Activated CD4-positive, alpha-beta T cell treated with anti-CD3 and anti-CD28 coated beads for 4 hours (primary cell): ENCODE data around the gene RACK1.
"Not testable (repeated sequence)": the region's sequence is repeated elsewhere in the genome, so short reads cannot be mapped to it uniquely, and the experiment has no call there.

Source experiments
- DNase-seq, 2 donors: peaks; one replicate each; pipeline ENCODE4 v3.0.0-alpha.2; 2020

The RACK1 gene

DNA sequence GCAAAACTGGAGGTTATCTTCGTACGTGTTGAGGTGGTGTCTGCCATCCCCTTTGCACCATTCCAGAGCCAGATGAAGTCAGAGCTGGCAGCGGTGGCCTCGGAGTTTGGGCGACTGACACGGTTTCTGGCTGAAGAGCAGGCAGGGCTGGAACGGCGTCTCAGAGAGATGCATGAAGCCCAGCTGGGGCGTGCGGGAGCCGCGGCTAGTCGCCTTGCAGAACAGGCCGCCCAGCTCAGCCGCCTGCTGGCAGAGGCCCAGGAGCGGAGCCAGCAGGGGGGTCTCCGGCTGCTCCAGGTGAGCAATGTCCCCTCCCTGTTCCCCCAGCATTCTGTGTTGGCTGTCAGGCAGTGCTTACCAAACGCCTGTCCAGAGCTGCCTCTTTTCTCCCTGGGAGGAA is 11.1 kb downstream of the RACK1 start:
- no peak for DNase-seq

DNA sequence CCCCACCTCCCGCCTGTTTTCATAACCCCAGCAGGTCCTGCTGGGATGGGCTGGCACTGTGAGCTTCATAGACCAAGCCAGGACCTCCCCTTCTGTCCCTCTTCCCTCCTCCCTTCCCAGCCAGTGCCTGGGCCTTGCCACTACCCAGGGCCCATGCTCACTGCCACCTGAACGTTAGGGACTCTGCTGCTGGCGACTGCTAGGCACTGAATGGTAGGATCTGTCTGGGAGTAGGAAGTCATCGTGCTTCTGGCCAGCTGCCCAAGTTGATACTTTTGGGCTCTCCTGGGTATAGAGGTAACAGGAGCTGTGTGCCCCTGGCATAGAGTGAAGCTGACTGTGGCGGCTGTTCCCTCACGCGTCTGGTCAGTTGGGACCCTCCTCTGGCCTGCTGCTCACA is 12.3 kb downstream of the RACK1 start:
- DNase-seq = no peak

DNA sequence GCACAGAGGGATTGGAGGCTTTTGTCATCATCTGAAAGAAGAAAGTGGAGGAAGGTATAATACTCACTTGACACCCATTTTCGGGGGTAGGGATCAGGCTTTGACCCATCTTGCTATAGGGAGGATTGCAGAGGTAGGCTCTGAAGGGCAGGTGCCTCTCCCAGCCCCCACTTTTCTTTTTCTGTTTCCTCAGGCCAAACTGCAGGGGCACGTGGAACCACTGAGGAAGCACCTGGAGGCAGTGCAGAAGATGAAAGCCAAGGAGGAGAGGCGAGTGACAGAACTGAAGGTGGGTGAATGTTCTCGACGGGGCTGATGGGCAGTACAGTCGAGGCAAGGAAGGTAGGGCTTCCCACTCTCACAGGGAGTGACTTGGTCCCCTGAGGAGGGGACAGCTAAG is 13.2 kb downstream of the RACK1 start:
- no peak for DNase-seq

DNA sequence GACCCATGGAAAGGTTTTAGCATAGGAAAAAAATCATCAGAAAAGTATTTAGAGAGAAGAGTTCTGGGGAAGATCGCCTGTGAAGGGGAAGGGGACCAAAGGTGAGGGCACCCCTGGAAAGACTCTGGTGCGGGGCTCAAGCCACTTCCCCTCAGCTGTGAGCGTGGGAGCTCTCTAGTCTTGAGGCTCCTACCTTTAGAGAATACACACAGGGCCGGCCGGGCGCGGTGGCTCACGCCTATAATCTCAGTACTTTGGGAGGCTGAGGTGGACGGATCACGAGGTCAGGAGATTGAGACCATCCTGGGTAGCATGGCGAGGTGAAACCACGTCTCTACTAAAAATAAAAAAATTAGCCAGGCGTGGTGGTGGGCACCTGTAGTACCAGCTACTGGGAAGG is 13.7 kb downstream of the RACK1 start:
- DNase-seq = no peak

DNA sequence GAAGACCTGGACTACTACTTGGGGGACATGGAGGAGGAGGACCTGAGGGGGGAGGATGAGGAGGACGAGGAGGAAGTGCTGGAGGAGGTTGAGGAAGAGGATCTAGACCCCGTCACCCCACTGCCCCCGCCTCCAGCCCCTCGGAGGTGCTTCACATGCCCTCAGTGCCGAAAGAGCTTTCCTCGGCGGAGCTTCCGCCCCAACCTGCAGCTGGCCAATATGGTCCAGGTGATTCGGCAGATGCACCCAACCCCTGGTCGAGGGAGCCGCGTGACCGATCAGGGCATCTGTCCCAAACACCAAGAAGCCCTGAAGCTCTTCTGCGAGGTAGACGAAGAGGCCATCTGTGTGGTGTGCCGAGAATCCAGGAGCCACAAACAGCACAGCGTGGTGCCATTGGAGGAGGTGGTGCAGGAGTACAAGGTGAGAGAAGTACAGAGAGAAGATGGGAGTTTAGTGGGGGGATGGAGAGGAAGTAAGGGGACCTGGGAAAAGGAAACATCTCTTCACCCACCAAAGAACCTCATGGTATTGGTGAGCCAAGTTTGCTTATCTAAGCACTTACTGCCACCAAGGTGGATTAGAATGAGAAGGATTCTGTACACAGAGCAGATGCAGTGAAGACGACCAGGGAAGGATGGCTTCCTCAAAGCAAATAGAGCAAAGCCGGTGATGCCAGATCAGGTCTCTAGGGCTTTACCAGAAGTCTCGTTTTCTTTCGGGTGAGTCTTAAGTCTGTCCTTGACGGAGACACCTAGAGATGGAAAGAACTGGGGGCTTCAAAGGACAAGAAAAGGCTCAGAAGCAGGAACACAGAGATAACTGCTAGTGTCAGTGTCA is 19.1 kb downstream of the RACK1 start:
- no peak for DNase-seq

DNA sequence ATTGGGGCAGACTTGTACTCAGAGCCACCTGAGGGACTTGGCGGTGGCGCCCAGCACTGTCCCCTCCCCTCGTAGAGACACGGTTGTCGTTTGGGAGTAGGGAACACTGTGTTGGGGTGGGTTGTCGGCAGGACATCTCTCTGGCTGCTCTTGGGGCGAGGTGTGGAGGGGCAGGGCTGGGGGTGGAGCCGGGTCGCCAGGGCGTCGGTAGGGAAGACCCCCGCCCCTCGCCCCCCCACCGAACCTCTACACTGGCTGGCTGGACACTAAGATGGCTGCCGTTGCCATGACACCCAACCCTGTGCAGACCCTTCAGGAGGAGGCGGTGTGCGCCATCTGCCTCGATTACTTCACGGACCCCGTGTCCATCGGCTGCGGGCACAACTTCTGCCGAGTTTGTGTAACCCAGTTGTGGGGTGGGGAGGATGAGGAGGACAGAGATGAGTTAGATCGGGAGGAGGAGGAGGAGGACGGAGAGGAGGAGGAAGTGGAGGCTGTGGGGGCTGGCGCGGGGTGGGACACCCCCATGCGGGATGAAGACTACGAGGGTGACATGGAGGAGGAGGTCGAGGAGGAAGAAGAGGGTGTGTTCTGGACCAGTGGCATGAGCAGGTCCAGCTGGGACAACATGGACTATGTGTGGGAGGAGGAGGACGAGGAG is 19.8 kb downstream of the RACK1 start:
- peak; percentile 25 to 61 for DNase-seq

DNA sequence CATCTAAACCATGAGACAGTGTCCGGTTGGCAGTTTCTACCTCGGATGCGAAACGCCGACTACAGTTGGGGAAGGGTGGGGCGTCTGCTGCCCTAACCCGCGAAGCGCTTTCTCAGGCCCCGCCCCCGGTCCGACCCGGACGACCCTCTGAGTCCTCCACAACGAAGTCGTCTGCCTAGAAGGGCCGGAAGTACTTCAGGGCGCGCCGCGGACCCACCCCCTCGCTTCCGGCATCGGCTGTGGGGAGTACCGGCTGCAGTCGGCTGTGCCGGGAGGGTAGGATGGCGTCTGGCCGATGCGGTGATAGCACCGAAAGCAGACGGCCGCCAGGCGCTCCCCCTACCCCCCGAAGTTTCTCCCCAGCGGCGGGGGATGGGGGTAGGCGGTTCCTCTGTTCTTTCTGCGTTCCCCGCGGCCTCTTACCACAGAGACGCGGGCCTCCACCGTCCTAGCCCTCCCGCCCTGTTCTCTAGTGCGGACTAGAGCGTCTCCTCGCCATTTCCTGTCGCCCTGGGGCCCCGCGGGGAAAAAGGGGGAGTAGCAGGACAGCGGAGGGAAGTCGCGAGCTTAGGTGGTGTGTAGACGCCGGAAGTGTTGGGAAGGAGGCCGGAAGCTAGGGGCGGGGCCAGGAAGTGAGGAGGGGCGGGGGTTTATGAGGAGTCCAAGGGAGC is 20.5 kb downstream of the RACK1 start, which contains the start of gene TRIM41:
TSS of gene TRIM41 (plus strand) at position 224 of the 671 bp plus-strand sequence. CDS start 719 bp downstream, outside the sequence.
- DNase-seq = peak; percentile 94 to 98

DNA sequence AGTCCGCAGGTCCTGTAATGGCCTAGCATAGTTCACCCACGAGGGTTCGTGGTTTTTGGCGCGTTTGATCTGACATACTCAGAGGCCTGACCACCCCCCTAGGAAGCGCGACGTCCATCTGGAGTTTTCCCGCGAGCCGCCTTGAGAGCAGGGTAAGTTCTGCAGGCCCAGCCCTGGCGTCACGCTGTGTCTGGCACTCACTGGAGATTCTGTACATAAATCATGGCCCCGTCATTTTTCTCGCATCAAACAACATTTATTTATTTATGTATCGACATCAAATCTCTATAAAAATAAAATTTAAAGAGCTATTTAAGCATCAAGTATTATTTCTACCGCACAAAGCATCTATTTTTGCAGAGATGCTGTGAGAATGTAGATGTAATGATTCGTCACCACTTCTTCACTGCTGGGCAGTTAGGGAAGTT is 21.1 kb downstream of the RACK1 start:
- DNase-seq = no peak

DNA sequence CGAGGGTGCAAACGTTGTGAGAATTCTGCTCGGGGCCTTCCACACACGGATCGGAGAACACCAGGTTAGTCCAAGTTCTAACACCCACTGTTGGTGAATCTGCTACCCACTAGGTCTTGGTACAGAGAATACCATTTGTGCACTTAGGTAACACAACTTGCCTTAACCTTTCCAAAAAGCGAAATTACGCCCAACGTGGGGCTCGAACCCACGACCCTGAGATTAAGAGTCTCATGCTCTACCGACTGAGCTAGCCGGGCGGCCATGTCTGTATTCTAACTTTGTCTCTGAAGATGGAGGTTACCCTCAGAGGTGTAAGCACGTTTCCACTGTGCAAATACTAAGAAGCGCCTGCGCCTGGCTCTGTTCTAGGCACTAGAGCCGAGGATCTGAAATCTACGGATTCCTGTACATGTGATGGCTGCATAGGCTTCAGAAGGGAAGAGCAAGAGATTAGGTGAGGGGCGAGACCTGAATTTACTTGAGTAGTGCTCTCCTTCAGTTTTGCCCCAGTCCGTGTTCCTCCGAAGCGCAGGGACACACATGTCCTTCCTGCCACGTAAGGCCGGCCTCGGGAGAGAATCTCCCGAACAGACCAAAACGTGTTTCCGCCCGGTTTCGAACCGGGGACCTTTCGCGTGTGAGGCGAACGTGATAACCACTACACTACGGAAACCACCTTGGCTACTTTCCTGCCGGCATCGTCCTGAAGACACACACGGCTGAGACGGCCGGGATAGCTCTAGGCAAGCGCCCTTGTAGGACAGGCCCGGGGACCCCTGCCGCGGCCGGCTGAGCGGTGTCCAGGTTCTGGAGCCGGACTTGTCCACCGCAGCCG is 21.7 kb downstream of the RACK1 start:
- peak; percentile 91 to 97 for DNase-seq

DNA sequence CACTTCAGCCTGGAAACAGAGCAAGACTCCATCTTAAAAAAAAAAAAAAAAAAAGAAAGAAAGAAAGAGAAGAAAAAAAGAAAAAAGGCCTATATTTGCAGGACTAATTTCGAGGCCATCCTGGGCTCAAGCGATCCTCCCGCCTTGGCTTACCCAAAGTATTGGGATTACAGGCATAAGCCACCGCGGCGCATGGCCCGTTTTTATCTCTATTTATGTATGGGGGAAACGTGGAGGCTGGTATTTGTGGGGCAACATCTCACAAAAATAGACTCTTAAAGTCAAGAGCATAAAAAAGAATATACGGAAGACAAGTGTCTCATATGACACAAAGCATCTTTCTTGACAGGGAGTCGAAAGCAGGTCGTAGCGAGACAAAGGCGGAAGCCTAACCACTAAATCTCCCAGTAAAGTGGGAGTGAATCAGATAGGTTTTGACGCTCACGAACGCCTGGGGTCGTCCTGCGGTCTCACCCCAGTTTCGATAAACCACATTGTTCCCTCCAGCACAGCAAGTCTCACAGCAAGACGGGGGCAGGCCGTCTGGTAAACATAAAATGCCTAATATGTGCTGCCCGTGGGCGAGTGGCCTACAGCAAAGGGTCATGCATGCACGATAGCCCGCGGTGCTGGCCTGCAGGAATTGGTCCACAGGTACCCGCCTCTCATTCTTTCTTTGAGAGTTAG is 22.5 kb downstream of the RACK1 start:
- DNase-seq = peak; percentile 44 to 53

DNA sequence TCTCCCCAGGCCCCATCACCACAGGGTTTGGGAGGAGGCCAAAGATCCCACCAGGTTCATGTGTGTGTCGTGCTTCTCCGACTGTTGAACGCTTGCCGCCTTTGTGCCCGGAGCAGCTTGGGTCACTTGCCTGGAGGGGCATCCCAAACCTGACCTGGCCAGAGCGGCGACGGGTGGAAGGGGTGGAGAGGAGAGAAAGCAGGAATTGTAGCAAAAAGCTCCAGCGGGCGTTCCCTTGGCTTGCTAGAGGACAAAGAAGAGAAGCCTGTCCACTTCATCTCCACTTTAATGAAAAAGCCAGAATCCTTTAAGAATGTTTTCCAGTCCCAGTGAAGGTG is 23.6 kb downstream of the RACK1 start:
- DNase-seq = no peak

DNA sequence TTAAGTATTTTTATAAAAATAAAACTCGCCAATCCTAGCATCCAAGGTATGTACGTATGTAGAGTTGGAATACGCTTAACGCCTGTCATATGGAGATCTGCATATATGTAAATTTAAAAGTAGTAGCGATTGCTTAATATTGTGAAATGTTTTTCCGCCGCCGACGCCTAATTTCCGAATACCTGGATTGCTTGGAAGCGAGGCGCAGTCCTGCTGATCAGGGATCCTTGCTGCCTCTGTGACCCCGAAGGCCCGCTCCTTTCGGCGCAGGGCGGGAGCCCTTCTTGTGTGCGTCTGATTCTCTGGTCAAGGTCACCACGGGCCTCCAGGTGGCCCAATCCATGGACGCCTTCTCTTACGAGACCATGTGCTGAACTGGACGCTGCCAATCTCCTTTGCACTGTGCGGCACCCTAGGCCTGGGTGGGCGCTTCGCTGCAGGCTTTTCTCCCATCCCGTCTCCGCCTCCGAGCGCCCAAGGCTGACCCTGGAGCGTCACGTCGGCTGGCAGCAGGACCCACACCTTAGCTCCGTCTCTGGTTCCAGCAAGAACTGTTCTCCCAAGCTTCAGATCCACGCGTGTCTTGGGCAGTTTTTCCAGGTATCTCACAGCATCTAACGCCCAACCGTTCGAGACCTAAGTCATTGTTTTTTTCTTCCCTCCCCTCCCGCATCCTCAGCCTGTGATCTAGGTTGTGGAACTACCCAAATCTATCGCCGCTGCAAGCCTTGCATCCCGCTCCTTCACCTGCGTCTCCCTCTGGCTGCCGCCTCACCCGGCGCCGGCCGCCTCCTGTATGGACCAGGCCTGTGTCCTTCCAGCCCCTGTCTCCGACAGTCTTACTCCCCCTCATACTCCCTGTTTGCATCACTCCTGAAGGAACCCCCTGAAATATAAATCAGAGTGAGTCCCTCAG is 24.2 kb downstream of the RACK1 start:
- DNase-seq = no peak

DNA sequence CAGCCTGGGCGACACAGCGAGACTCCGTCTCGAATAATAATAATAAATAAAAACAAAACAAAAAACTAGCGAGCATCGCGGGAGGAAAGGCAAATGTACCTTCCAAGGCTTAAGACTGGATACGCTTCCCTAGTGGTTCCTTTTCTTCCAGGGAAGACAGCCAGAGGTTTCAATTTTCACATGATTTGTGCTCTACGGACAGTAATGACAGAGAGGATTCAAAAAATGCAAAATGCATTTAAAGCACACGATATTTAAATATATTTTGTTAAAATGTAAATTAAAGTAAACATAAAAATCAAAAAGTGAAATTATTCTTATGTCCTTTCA is 24.9 kb downstream of the RACK1 start:
- DNase-seq = no peak

DNA sequence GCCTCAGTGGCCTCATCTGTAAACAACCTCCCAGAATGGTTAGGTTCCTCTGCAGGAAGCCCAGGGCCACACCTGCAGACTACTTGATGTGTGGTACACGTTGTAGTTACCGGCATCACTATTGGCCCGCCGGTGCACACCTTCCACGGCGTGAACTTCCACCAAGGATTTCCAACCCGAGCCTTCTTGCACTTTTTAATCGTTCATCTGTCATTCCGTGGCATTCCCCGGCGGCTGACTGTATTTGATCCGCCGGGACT is 26.0 kb downstream of the RACK1 start:
- no peak for DNase-seq

DNA sequence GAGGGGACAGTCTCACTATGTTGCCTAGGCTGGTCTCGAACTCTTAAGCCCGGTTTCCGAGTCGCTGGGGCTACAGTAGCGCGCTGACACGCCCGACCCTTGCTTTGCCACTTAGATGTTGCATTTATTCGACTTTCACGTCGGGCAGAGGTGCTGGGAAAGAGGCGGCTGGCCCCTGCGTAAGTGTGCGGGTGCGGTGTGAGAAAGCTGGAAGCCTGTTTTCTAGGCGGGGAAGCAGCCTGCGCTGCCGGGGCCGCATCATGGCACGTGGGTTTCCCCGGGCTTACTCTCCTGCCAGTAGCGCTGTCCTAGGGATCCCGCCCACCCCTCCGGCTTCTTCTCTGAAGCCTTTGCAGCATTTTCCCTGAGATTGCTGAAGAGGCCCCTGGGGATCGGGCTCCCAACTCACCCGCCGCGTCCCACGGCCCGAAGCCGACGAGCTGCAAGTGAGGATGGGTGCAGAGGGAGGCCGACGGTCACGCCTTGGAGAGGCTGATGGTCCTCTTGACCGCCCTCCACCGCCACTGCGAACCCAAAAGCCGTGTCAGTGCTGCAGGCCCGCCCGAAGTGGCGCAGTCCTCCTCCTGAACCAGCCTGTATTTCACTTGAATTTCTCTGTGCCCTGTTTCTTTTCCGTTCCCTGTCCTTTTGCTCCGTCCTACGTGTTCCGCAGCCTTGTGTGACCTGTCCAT is 26.4 kb downstream of the RACK1 start:
- peak; percentile 58 to 62 for DNase-seq

DNA sequence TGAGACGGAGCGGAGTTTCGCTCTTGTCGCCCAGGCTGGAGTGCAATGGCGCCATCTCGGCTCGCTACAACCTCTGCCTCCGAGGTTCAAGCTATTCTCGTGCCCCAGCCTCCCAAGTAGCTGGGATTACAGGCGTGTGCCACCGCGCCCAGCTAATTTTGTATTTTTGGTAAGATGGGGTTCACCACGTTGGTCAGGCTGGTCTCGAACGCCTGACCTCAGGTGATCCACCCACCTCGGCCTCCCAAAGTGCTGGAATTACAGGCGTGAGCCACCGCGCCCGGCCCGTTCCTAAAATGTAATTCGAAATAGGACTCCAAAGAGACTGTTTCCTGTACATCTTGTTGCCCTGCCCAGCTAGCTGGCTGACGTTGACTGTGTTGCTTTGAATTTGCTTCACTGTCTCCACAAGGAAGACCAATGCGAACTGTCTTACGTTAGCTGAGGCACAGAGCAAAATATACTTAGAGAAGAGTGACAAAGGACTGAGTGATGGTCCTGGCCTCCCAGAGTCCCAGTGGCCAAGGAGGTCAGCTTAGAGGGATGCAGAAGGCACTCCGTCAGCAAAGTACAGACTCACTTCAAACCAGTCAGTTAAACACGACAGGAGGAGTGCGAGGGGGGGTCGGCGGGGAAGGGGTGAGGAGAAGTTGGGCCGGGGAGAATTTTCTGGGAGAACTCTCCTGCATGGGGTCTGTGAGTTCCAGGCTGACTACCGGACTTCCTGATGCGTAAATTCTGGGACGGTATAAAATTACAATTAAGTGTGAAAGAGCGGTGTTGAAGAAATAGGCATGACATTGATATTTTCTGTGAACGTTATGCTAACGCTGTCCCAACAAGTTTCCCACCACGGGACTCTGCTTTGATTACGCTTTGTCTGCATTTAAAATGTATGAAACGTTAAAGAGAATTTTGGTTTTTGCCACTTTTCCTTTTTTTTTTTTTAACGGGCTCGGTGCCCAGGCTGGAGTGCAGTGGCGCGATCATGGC is 27.4 kb downstream of the RACK1 start:
- no peak for DNase-seq

DNA sequence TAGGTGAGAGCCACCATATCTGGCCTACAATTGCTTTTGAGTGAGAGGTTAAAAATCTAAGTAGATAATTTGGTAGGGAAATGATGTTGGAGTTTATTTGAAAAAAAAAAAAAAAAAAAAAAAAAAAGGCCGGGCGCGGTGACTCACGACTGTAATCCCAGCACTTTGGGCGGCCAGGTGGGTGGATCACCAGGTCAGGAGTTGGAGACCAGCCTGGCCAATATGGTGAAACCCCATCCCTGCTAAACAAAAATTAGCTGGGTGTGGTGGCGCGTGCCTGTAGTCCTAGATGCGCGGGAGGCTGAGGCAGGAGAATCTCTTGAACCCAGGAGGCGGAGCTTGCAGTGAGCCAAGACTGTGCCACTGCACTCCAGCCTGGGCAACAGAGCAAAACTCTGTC is 29.5 kb downstream of the RACK1 start:
- DNase-seq = not testable (repeated sequence)

DNA sequence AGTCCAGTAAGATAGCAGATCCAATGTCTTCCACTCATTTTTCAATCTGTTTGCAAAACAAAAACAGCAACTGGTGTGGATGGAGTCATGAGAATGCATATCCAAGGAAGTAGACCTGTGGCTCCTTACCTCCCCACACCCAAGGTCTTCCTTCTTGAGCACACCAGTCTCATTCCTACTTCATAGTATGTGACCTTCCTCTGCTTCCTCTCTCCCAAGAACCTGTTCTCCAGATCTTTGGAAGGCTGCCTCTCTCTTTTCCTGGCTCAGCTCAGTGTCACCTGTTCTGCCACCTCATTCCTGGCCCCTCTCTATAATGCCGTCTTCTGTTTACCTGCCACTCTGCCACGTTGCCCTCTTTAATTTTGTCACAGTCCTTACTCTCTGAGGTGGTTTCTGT is 30.8 kb downstream of the RACK1 start:
- DNase-seq = no peak

DNA sequence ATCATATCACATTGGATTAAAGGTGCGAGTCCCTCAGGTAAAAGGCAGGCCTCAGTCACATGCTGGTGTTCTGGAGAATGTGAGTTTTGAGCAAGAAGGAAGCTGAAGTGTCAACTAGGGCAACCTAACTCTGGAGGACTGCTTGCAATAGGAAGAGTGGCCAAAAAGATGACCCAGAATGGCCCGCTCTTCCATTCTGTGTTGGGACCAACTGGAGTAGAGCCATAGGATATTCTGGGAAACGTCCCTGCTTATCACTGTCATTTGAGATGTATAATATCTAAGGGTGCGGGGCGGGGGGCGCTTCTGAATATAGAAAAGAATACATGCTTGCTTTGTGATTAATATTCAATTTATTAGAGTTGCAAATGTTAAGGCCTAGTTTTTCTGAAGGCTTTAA is 31.6 kb downstream of the RACK1 start:
- DNase-seq = no peak

DNA sequence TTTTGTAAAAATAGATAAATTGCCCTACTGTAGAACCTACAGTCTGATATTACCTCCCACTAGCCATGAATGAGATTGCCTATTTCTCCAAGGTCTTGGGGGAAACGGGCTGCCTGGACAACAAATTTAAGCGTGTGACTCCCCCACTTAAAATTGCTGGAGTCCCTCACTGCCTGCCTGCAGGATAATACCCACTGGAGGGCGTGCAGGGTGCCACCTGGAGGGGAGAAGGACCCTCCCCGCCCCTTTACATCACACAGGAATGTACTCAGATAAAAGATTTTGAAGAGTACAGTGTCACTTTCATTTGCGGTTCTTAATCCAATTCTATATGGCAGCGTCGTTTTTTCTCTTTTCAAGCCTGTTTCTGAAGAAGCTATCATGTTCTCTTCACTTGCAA is 32.5 kb downstream of the RACK1 start:
- no peak for DNase-seq
